Fibroblast of lung (primary cell): ENCODE measurements around the gene PRDM16.

ENCODE experiments used
- CTCF ChIP-seq, 2 donors: IDR thresholded peaks in 1 of 2; conservative IDR thresholded peaks in 1 of 2; 1 replicate in 1 of 2; 2 replicates in 1 of 2; pipeline ENCODE4 v1.5.1; 2011 to 2012; ENCODE audit warnings: low read length in 2 of 2, control low read depth in 1 of 2, inconsistent platforms in 1 of 2, low read depth in 1 of 2, mild to moderate bottlenecking in 1 of 2
- EZH2 ChIP-seq: IDR thresholded peaks from 2 replicates; pipeline ENCODE4 v1.5.1; 2012; ENCODE audit warnings: low read length, control low read depth, mild to moderate bottlenecking; ENCODE audit errors: missing control alignments

- TF ChIP-seq CTCF (conservative IDR thresholded peaks at IDR 0.05 in 1 of 2, IDR thresholded peaks at IDR 0.05 in 1 of 2; ENCODE audit: low read depth in 1 of 2, low read length in 2 of 2) (no peak), EZH2 (no peak)
These were observed 249.3 kb downstream of the PRDM16 start for GRCh38 chr1:3318329-3318728.
